H1 (cell line): ENCODE results near the gene ACLY. TPM values are rescaled to one million over a fixed set of nuclear protein-coding genes. Genes with fewer than 3 reads are reported as not detected.

Experiments
- CTCF ChIA-PET: fragments of 300-600 bp; sonication (Branson Sonifier 250); formaldehyde crosslinking; loops from one replicate; lab custom pipeline; 2021; ENCODE audit not compliant: partially characterized antibody; lab: Charles Lee
- POLR2A ChIA-PET: fragments of 300-600 bp; sonication (Branson Sonifier 250); formaldehyde crosslinking; loops from one replicate; lab custom pipeline; 2021; ENCODE audit warnings: inconsistent platforms; ENCODE audit not compliant: partially characterized antibody; lab: Charles Lee
- DNase-seq, 2 experiments: peaks; one replicate each; pipeline versions ENCODE4 v3.0.0 to v3.0.0-alpha.2; 2010 to 2022; ENCODE audit warnings: low spot score in 2 of 2, low read depth in 1 of 2, mixed read lengths in 1 of 2
- FAIRE-seq: peaks from 2 replicates; lab custom pipeline; 2011; peaks lifted over from hg19 to GRCh38; lab: Jason Lieb, UNC
- H2AFZ ChIP-seq: 2 replicates; pipeline ENCODE4 v1.8.1; 2012; ENCODE audit warnings: low read length, inconsistent platforms
- H2AK5ac ChIP-seq: 2 replicates; pipeline ENCODE4 v1.6.1; 2013; ENCODE audit warnings: low read depth, low read length
- H2BK120ac ChIP-seq: replicated peaks from 2 replicates; pipeline ENCODE3; 2013; ENCODE audit warnings: low read depth, low read length, inconsistent platforms
- H2BK12ac ChIP-seq: 2 replicates; pipeline ENCODE4 v1.6.1; 2013; ENCODE audit warnings: low read depth, low read length
- H2BK15ac ChIP-seq: 2 replicates; pipeline ENCODE4 v1.6.1; 2013; ENCODE audit warnings: low read length
- H2BK20ac ChIP-seq: 2 replicates; pipeline ENCODE4 v1.6.1; 2013; ENCODE audit warnings: low read length
- H2BK5ac ChIP-seq: 2 replicates; pipeline ENCODE4 v1.6.1; 2013; ENCODE audit warnings: low read depth, low read length
- H3K14ac ChIP-seq: 2 replicates; pipeline ENCODE4 v1.6.1; 2013; ENCODE audit warnings: inconsistent platforms; ENCODE audit not compliant: insufficient read length
- H3K18ac ChIP-seq: 2 replicates; pipeline ENCODE4 v1.6.1; 2013; ENCODE audit warnings: low read length; ENCODE audit errors: extremely low read depth
- H3K23ac ChIP-seq: 2 replicates; pipeline ENCODE4 v1.6.1; 2013; ENCODE audit warnings: inconsistent platforms; ENCODE audit not compliant: insufficient read length
- H3K23me2 ChIP-seq: 2 replicates; pipeline ENCODE4 v1.6.1; 2013; ENCODE audit warnings: low read depth, low read length
- H3K27ac ChIP-seq: 2 replicates; pipeline ENCODE4 v1.6.1; 2011; ENCODE audit warnings: low read depth, low read length, inconsistent platforms
- H3K27me3 ChIP-seq, 4 experiments: replicated peaks in 1 of 4; 1 replicate in 1 of 4; 2 replicates in 3 of 4; pipeline versions ENCODE4 v1.6.1 to v1.8.1; 2011 to 2013; ENCODE audit warnings: low read length in 3 of 4, mild to moderate bottlenecking in 3 of 4, inconsistent platforms in 2 of 4, mixed read lengths in 2 of 4, moderate library complexity in 1 of 4; ENCODE audit not compliant: control insufficient read depth in 3 of 4, insufficient read depth in 3 of 4; ENCODE audit errors: extremely low read depth in 1 of 4
- H3K36me3 ChIP-seq, 4 experiments: 2 replicates each; pipeline versions ENCODE4 v1.6.1 to v1.8.1; 2011 to 2013; ENCODE audit warnings: mild to moderate bottlenecking in 4 of 4, low read length in 3 of 4, moderate library complexity in 2 of 4, control low read depth in 1 of 4, inconsistent platforms in 1 of 4; ENCODE audit not compliant: insufficient read depth in 4 of 4, control insufficient read depth in 2 of 4
- H3K4ac ChIP-seq: replicated peaks from 2 replicates; pipeline ENCODE3; 2013; ENCODE audit warnings: low read length, low read depth, mixed read lengths, inconsistent platforms; ENCODE audit not compliant: insufficient read length
- H3K4me1 ChIP-seq, 4 experiments: replicated peaks in 1 of 4; 1 replicate in 1 of 4; 2 replicates in 3 of 4; pipeline versions ENCODE4 v1.6.1 to v1.8.1; 2011 to 2013; ENCODE audit warnings: low read length in 3 of 4, inconsistent platforms in 2 of 4, mixed read lengths in 1 of 4; ENCODE audit not compliant: insufficient read depth in 4 of 4, control insufficient read depth in 3 of 4
- H3K4me2 ChIP-seq, 2 experiments: 2 replicates each; pipeline versions ENCODE4 v1.6.1 to v1.8.1; 2011 to 2013; ENCODE audit warnings: low read depth in 2 of 2, low read length in 2 of 2, control low read depth in 1 of 2, inconsistent platforms in 1 of 2, mild to moderate bottlenecking in 1 of 2; ENCODE audit not compliant: insufficient read depth in 1 of 2
- H3K4me3 ChIP-seq, 4 experiments: fragments of 200-600, 300-600 bp in 1 of 4; sonication (generic), shearing (Covaris generic), sonication (Bioruptor Twin) in 1 of 4; 2 replicates each; pipeline versions ENCODE4 v1.5.1 to v1.8.1; 2011 to 2016; ENCODE audit warnings: low read length in 4 of 4, low read depth in 3 of 4, control low read depth in 2 of 4, inconsistent platforms in 2 of 4, mild to moderate bottlenecking in 2 of 4, mixed read lengths in 1 of 4, moderate library complexity in 1 of 4; ENCODE audit not compliant: insufficient read depth in 2 of 4; ENCODE audit errors: extremely low read depth in 1 of 4
- H3K56ac ChIP-seq: replicated peaks from 2 replicates; pipeline ENCODE3; 2013; ENCODE audit warnings: low read depth, mild to moderate bottlenecking, mixed read lengths, low read length, inconsistent platforms; ENCODE audit not compliant: insufficient read length
- H3K79me1 ChIP-seq: 2 replicates; pipeline ENCODE4 v1.6.1; 2013; ENCODE audit warnings: low read depth, low read length, control low read depth
- H3K79me2 ChIP-seq, 2 experiments: 2 replicates each; pipeline versions ENCODE4 v1.6.1 to v1.8.1; 2012 to 2013; ENCODE audit warnings: low read length in 2 of 2, mild to moderate bottlenecking in 2 of 2, inconsistent platforms in 1 of 2; ENCODE audit not compliant: insufficient read depth in 2 of 2, control insufficient read depth in 1 of 2
- H3K9ac ChIP-seq, 4 experiments: replicated peaks in 1 of 4; 1 replicate in 1 of 4; 2 replicates in 3 of 4; pipeline versions ENCODE4 v1.6.1 to v1.8.1; 2011 to 2013; ENCODE audit warnings: low read depth in 3 of 4, low read length in 3 of 4, control low read depth in 2 of 4, mild to moderate bottlenecking in 2 of 4, moderate library complexity in 2 of 4, inconsistent platforms in 1 of 4; ENCODE audit errors: extremely low read depth in 1 of 4
- H3K9me3 ChIP-seq, 2 experiments: 2 replicates each; pipeline versions ENCODE4 v1.6.1 to v1.8.1; 2012 to 2013; ENCODE audit warnings: mild to moderate bottlenecking in 2 of 2, moderate library complexity in 2 of 2, control low read depth in 1 of 2, inconsistent platforms in 1 of 2, low read depth in 1 of 2, low read length in 1 of 2, mixed read lengths in 1 of 2; ENCODE audit not compliant: insufficient read depth in 2 of 2
- H4K20me1 ChIP-seq, 2 experiments: replicated peaks in 1 of 2; 2 replicates each; pipeline versions ENCODE3 to v1.8.1; 2011 to 2013; ENCODE audit warnings: inconsistent platforms in 2 of 2, low read length in 2 of 2, mild to moderate bottlenecking in 1 of 2; ENCODE audit not compliant: insufficient read depth in 2 of 2, control insufficient read depth in 1 of 2
- H4K5ac ChIP-seq: 2 replicates; pipeline ENCODE4 v1.6.1; 2013; ENCODE audit warnings: low read length, low read depth, mixed read lengths, inconsistent platforms; ENCODE audit not compliant: insufficient read length
- H4K8ac ChIP-seq: 2 replicates; pipeline ENCODE4 v1.8.0; 2013; ENCODE audit warnings: mild to moderate bottlenecking, moderate library complexity, low read length, inconsistent platforms; ENCODE audit not compliant: insufficient read depth; ENCODE audit errors: extremely low read depth
- H4K91ac ChIP-seq: replicated peaks from 2 replicates; pipeline ENCODE3; 2013; ENCODE audit warnings: low read length, mixed read lengths, inconsistent platforms; ENCODE audit not compliant: insufficient read length
- WGBS, 2 experiments: shearing (Covaris generic) in 1 of 2; methylation state at CpG; one replicate each; pipeline versions ENCODE4 v1.1.6 to v1.1.7; 2013 to 2015; ENCODE audit warnings: low lambda C conversion rate in 2 of 2, mixed read lengths in 2 of 2, inconsistent platforms in 1 of 2, low coverage in 1 of 2, missing lambda C conversion rate in 1 of 2; ENCODE audit not compliant: insufficient replicate concordance in 2 of 2, insufficient coverage in 1 of 2, insufficient read length in 1 of 2; ENCODE audit errors: extremely low coverage in 1 of 2, missing lambda C conversion rate in 1 of 2; 5-methylcytosine and 5-hydroxymethylcytosine counted together
- polyA plus RNA-seq, 7 experiments: library from polyadenylated mRNA; depleted of rRNA in 3 of 7; stranded (reverse) in 5 of 7; unstranded in 2 of 7; fragments of >200 nt in 5 of 7; fragments of 200-250 nt in 2 of 7; gene quantifications; 1 replicate in 5 of 7; 2 replicates in 1 of 7; 4 replicates in 1 of 7; pipeline versions ENCODE4 v1.2.1 to v1.2.3, GENCODE V29; 2011 to 2013; ENCODE audit warnings: missing spikeins in 2 of 7, mixed read lengths in 2 of 7
- total RNA-seq: library from RNA; stranded (reverse); fragmentation: NEBNext Ultra II Directional; extraction: Animal tissue kit (Norgen Biotek cat#: 25700); gene quantifications from 2 replicates; pipeline ENCODE4 v1.2.1, GENCODE V29; 2021

Gene ACLY
- total and polyA plus RNA-seq, 2 of the 8 experiments (the other 6 are each of a cell fraction or from before 2014, with no cell fraction given) = 167 to 393 TPM

GRCh38 chr17:41893384-41893783 lies 25.4 kb downstream of the ACLY start:
- Histone ChIP-seq H3K18ac (no peak overlapping the region), H3K4me3 (no peak overlapping the region), H4K5ac (no peak overlapping the region), H4K91ac (no peak overlapping the region), H2AK5ac (no peak overlapping the region), H2BK20ac (no peak overlapping the region), H3K9ac (no peak overlapping the region), H3K56ac (no peak overlapping the region), H4K8ac (no peak overlapping the region), H2BK12ac (no peak overlapping the region), H3K4me1 (no peaks in the 10 kb centered on the region), H3K27me3 (no peaks in the 10 kb centered on the region), H3K9me3 (no peaks in the 10 kb centered on the region), H3K79me1 (peaks cover 3% of the 10 kb centered on the region), H3K4me2 (no peak overlapping the region), H3K79me2 (no peaks in the 10 kb centered on the region; a peak in 1 of 4 replicates), H2BK15ac (no peak overlapping the region), H2BK120ac (no peak overlapping the region), H3K23ac (no peak overlapping the region), H2AFZ (no peak overlapping the region), H3K4ac (no peak overlapping the region), H2BK5ac (no peak overlapping the region; the same call in 1 of the 2 replicates), H4K20me1 (peaks cover 3 to 20% of the 10 kb centered on the region in 2 experiments), H3K23me2 (no peaks in the 10 kb centered on the region), H3K14ac (no peak overlapping the region), H3K36me3 (peaks cover 51 to 95% (median 81%) of the 10 kb centered on the region in 4 experiments), H3K27ac (no peak overlapping the region)
- FAIRE-seq = no peak
- POLR2A ChIA-PET = interaction anchor here (0.9 to 6.0 kb wide), 6 partner anchors 9 to 159 kb away, joined by 3 to 33 read pairs (median 4); partner anchors contain the start of gene KLHL11
- CTCF ChIA-PET = interaction anchor here (1.3 to 1.8 kb wide), 3 partner anchors 9 to 44 kb away, joined by 3 to 5 read pairs (median 4); no protein-coding TSS in a partner anchor
- DNase-seq = no peak
- 94% methylated on average over 3 of the region's 3 CpGs; no CpG with 5 or more reads in 1 of the 2 experiments for WGBS, 2 experiments
